Smooth muscle cell (in vitro differentiated cells): Measurements from ENCODE around the gene SSBP3. TPM values are rescaled to one million over a fixed set of nuclear protein-coding genes. Genes with fewer than 3 reads are reported as not detected.
A peak's percentile ranks its signal among the peaks of the same experiment; 100 is the strongest.

Experiments
- DNase-seq: peaks from one replicate; lab custom pipeline; 2025; ENCODE audit not compliant: unreplicated experiment; lab: John Stamatoyannopoulos, UW
- H2AFZ ChIP-seq: fragments of 200-600 bp; sonication (generic); 2 replicates; pipeline ENCODE4 v1.6.0; 2016; ENCODE audit warnings: antibody characterized with exemption, low read depth, mild to moderate bottlenecking
- H3F3A ChIP-seq: fragments of 200-600 bp; sonication (generic); 2 replicates; pipeline ENCODE4 v1.6.0; 2017; ENCODE audit warnings: antibody characterized with exemption, low read depth
- H3K27ac ChIP-seq: fragments of 200-600 bp; sonication (generic); 2 replicates; pipeline ENCODE4 v1.5.1; 2016; ENCODE audit warnings: low read depth, mild to moderate bottlenecking
- H3K27me3 ChIP-seq: fragments of 200-600 bp; sonication (generic); 2 replicates; pipeline ENCODE4 v1.6.1; 2016; ENCODE audit warnings: low read depth, mild to moderate bottlenecking
- H3K36me3 ChIP-seq: fragments of 200-600 bp; sonication (generic); 2 replicates; pipeline ENCODE4 v1.5.1; 2016; ENCODE audit warnings: low read depth
- H3K4me1 ChIP-seq: fragments of 200-600 bp; sonication (generic); 2 replicates; pipeline ENCODE4 v1.5.1; 2016; ENCODE audit warnings: low read depth
- H3K4me2 ChIP-seq: fragments of 200-600 bp; sonication (generic); 2 replicates; pipeline ENCODE4 v1.6.0; 2016; ENCODE audit warnings: mild to moderate bottlenecking
- H3K4me3 ChIP-seq: fragments of 200-600 bp; sonication (generic); 2 replicates; pipeline ENCODE4 v1.5.1; 2016; ENCODE audit warnings: mild to moderate bottlenecking
- H3K79me2 ChIP-seq: fragments of 200-600 bp; sonication (generic); 2 replicates; pipeline ENCODE4 v1.6.0; 2016; ENCODE audit warnings: low read depth, mild to moderate bottlenecking
- H3K9ac ChIP-seq: fragments of 200-600 bp; sonication (generic); 2 replicates; pipeline ENCODE4 v1.6.0; 2016; ENCODE audit warnings: low read depth
- H3K9me3 ChIP-seq: fragments of 200-600 bp; sonication (generic); replicated peaks from 2 replicates; pipeline ENCODE4 v1.5.1; 2016; ENCODE audit warnings: low read depth
- H4K20me1 ChIP-seq: fragments of 200-600 bp; sonication (generic); 2 replicates; pipeline ENCODE4 v1.6.0; 2016; ENCODE audit warnings: low read depth
- CTCF ChIP-seq: fragments of 200-600 bp; sonication (generic); IDR thresholded peaks from 2 replicates; pipeline ENCODE4 v1.5.1; 2017; ENCODE audit warnings: borderline replicate concordance, mild to moderate bottlenecking, antibody characterized with exemption; ENCODE audit not compliant: insufficient read depth, poor library complexity, severe bottlenecking
- WGBS: methylation state at CpG from one replicate; pipeline ENCODE4 v1.1.7; 2016; ENCODE audit warnings: low lambda C conversion rate; 5-methylcytosine and 5-hydroxymethylcytosine counted together
- polyA plus RNA-seq: library from polyadenylated mRNA; unstranded; fragments of >200 nt; fragmentation: Nextera tagmentation; extraction: Ambion mirVana; gene quantifications from 2 replicates; pipeline ENCODE4 v1.2.1, GENCODE V29; 2016
- total RNA-seq: library from RNA; depleted of rRNA; stranded (reverse); fragments of >200 nt; gene quantifications from 2 replicates; pipeline ENCODE4 v1.2.3, GENCODE V29; 2014

SSBP3 gene
- total and polyA plus RNA-seq, 2 experiments from 2014 or later = 26.5 to 30.1 TPM

- TF ChIP-seq CTCF = no peak
- Histone ChIP-seq H3K4me3 (no peak overlapping the region), H3K27me3 (no peaks in the 10 kb centered on the region)
Measured at GRCh38 chr1:54222711-54223110, 183.5 kb downstream of the SSBP3 start.

GRCh38 chr1:54221867-54222484 is 184.2 kb downstream of the SSBP3 start:
- 96% methylated on average over 7 of the region's 7 CpGs for whole genome bisulfite sequencing
- Histone ChIP-seq H3K9ac (no peak overlapping the region), H3F3A (peaks cover 13% of the 10 kb centered on the region), H4K20me1 (no peaks in the 10 kb centered on the region), H3K36me3 (no peaks in the 10 kb centered on the region), H2AFZ (no peak overlapping the region), H3K4me3 (no peak overlapping the region), H3K79me2 (no peaks in the 10 kb centered on the region), H3K27ac (no peak overlapping the region), H3K27me3 (no peaks in the 10 kb centered on the region), H3K4me2 (no peak overlapping the region), H3K9me3 (no peaks in the 10 kb centered on the region), H3K4me1 (no peaks in the 10 kb centered on the region)
- no peak for DNase-seq
- no peak for TF ChIP-seq CTCF

More at GRCh38 chr1:54222711-54223110, 183.5 kb downstream of the SSBP3 start:
- no peak overlapping the region for H3K27ac ChIP-seq
- H3K9me3 ChIP-seq = no peaks in the 10 kb centered on the region
- H3K36me3 ChIP-seq = no peaks in the 10 kb centered on the region
- no peaks in the 10 kb centered on the region for H3K79me2 ChIP-seq
- H4K20me1 ChIP-seq = no peaks in the 10 kb centered on the region
- H3K4me1 ChIP-seq = no peaks in the 10 kb centered on the region
- H3K9ac ChIP-seq = no peak overlapping the region
- no peak for DNase-seq
- H3K4me2 ChIP-seq = no peak overlapping the region
- 98% methylated on average over 6 of the region's 6 CpGs for WGBS
- no peak overlapping the region for H2AFZ ChIP-seq
- peaks cover 7% of the 10 kb centered on the region for H3F3A ChIP-seq

- no peaks in the 10 kb centered on the region for H3K4me1 ChIP-seq
- H3K27me3 ChIP-seq = no peaks in the 10 kb centered on the region
- H3K4me2 ChIP-seq = no peak overlapping the region
- H3K27ac ChIP-seq = peak overlapping the region; percentile 76
- no peaks in the 10 kb centered on the region for H4K20me1 ChIP-seq
- peaks cover 13% of the 10 kb centered on the region for H3F3A ChIP-seq
- H3K36me3 ChIP-seq = no peaks in the 10 kb centered on the region
- no peak overlapping the region for H3K4me3 ChIP-seq
- no peaks in the 10 kb centered on the region for H3K79me2 ChIP-seq
- WGBS = 95% methylated on average over 12 of the region's 12 CpGs
- DNase-seq = no peak
- TF ChIP-seq CTCF = no peak
- no peaks in the 10 kb centered on the region for H3K9me3 ChIP-seq
- H2AFZ ChIP-seq = no peak overlapping the region
- no peak overlapping the region for H3K9ac ChIP-seq
Measured at GRCh38 chr1:54221113-54221834, 184.9 kb downstream of the SSBP3 start.
